Measurements from ENCODE around the gene L3MBTL1. TPM values are rescaled to one million over a fixed set of nuclear protein-coding genes. Genes with fewer than 3 reads are reported as not detected.

The L3MBTL1 gene
- total RNA-seq, 1 experiment from 2014 or later: 21.6 TPM

DNA sequence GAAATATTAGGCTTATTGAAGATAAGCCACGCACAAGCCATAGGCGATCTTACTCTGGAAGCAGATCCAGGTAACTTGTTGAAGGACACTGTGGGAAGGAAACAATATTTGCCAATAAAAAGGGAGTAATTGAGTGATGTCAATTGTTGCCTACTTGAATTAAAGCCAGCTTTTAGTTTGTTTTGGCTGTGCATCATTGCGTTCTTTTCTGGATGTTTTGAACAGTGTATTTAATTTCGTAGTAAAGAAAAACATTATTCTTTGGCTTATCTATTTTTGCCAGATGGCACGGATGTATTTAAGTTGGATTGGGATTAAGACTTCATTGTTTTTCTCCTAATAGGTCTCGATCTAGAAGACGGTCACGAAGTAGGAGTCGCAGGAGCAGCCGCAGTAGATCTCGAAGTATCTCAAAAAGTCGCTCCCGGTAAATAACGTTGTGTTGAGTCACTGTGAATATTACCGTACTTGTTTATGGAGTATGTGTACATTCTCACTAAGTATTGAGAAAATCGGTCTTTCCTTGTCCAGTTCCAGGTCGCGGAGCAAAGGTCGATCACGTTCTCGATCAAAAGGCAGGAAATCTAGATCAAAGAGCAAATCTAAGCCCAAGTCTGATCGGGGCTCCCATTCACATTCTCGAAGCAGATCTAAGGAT, 47.2 kb upstream of the L3MBTL1 start:
- Histone ChIP-seq H3K9ac (ENCODE audit: low read length) (no peak overlapping the region), H3K9me3 (ENCODE audit: control insufficient read depth in 1 of 2, insufficient read depth in 1 of 2, low read depth in 1 of 2, low read length in 2 of 2) (no peaks in the 10 kb centered on the region), H3K4me2 (ENCODE audit: low read length) (no peak overlapping the region), H3K9me2 (ENCODE audit: insufficient read depth) (no peaks in the 10 kb centered on the region), H3K36me3 (ENCODE audit: control insufficient read depth in 1 of 2, insufficient read depth in 2 of 2, low read length in 2 of 2) (peaks cover 54 to 56% of the 10 kb centered on the region in 2 experiments), H3K27me3 (ENCODE audit: insufficient read depth, low read length) (no peaks in the 10 kb centered on the region), H4K20me1 (ENCODE audit: insufficient read depth) (peaks cover 45% of the 10 kb centered on the region), H3K27ac (ENCODE audit: low read depth, low read length) (no peak overlapping the region), H3K4me3 (replicated peaks in 1 of 2; ENCODE audit: low read depth in 1 of 2, low read length in 2 of 2) (no peak overlapping the region), H3K79me2 (ENCODE audit: insufficient read depth, low read length) (peaks cover 74% of the 10 kb centered on the region), H3K4me1 (ENCODE audit: control insufficient read depth in 1 of 2, insufficient read depth in 2 of 2, low read length in 2 of 2) (peaks cover 5 to 15% of the 10 kb centered on the region in 2 experiments; a peak in 3 of 4 replicates), H2AFZ (ENCODE audit: low read depth, low read length, poor library complexity, severe bottlenecking) (no peak overlapping the region)
- ChIA-PET POLR2A (no interaction called here), RAD21 (ENCODE audit: low non-redundant PET in 1 of 2, low total read pairs in 2 of 2, uncharacterized antibody in 2 of 2, unreplicated experiment in 2 of 2) (no interaction called here), CTCF (no interaction called here)
- DNase-seq (ENCODE audit: low read depth, low spot score): no peak
- no peak for ATAC-seq
- TF ChIP-seq CEBPB (IDR thresholded peaks at IDR 0.05; ENCODE audit: low read depth): no peak
- no peak for TF ChIP-seq POLR2A (IDR thresholded peaks at IDR 0.05; ENCODE audit: borderline replicate concordance, extremely low read depth, insufficient read depth, insufficient read length)
- TF ChIP-seq, protein P1, sequence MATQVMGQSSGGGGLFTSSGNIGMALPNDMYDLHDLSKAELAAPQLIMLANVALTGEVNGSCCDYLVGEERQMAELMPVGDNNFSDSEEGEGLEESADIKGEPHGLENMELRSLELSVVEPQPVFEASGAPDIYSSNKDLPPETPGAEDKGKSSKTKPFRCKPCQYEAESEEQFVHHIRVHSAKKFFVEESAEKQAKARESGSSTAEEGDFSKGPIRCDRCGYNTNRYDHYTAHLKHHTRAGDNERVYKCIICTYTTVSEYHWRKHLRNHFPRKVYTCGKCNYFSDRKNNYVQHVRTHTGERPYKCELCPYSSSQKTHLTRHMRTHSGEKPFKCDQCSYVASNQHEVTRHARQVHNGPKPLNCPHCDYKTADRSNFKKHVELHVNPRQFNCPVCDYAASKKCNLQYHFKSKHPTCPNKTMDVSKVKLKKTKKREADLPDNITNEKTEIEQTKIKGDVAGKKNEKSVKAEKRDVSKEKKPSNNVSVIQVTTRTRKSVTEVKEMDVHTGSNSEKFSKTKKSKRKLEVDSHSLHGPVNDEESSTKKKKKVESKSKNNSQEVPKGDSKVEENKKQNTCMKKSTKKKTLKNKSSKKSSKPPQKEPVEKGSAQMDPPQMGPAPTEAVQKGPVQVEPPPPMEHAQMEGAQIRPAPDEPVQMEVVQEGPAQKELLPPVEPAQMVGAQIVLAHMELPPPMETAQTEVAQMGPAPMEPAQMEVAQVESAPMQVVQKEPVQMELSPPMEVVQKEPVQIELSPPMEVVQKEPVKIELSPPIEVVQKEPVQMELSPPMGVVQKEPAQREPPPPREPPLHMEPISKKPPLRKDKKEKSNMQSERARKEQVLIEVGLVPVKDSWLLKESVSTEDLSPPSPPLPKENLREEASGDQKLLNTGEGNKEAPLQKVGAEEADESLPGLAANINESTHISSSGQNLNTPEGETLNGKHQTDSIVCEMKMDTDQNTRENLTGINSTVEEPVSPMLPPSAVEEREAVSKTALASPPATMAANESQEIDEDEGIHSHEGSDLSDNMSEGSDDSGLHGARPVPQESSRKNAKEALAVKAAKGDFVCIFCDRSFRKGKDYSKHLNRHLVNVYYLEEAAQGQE (IDR thresholded peaks at IDR 0.05; ENCODE audit: low read depth): no peak
- TF ChIP-seq, protein P2, sequence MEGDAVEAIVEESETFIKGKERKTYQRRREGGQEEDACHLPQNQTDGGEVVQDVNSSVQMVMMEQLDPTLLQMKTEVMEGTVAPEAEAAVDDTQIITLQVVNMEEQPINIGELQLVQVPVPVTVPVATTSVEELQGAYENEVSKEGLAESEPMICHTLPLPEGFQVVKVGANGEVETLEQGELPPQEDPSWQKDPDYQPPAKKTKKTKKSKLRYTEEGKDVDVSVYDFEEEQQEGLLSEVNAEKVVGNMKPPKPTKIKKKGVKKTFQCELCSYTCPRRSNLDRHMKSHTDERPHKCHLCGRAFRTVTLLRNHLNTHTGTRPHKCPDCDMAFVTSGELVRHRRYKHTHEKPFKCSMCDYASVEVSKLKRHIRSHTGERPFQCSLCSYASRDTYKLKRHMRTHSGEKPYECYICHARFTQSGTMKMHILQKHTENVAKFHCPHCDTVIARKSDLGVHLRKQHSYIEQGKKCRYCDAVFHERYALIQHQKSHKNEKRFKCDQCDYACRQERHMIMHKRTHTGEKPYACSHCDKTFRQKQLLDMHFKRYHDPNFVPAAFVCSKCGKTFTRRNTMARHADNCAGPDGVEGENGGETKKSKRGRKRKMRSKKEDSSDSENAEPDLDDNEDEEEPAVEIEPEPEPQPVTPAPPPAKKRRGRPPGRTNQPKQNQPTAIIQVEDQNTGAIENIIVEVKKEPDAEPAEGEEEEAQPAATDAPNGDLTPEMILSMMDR (IDR thresholded peaks at IDR 0.05 in 2 of 3, conservative IDR thresholded peaks at IDR 0.05 in 1 of 3; ENCODE audit: borderline replicate concordance in 1 of 3, insufficient read depth in 1 of 3, low read depth in 2 of 3, low read length in 2 of 3): no peak
- TF ChIP-seq, protein P3, sequence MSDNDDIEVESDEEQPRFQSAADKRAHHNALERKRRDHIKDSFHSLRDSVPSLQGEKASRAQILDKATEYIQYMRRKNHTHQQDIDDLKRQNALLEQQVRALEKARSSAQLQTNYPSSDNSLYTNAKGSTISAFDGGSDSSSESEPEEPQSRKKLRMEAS (IDR thresholded peaks at IDR 0.05): no peak
- TF ChIP-seq FOSL1 (IDR thresholded peaks at IDR 0.05; ENCODE audit: low read depth): no peak
- TF ChIP-seq ZFX (IDR thresholded peaks at IDR 0.05): no peak
- TF ChIP-seq EGR1 (IDR thresholded peaks at IDR 0.05; ENCODE audit: low read depth): no peak
- no peak for TF ChIP-seq ELF1 (IDR thresholded peaks at IDR 0.05; ENCODE audit: borderline replicate concordance, low read depth)
- TF ChIP-seq SRF (IDR thresholded peaks at IDR 0.05; ENCODE audit: low read depth): no peak
- TF ChIP-seq EZH2 (IDR thresholded peaks at IDR 0.05): no peak
- no peak for TF ChIP-seq SP1 (IDR thresholded peaks at IDR 0.05; ENCODE audit: low read depth)
- TF ChIP-seq TCF7L2 (IDR thresholded peaks at IDR 0.05; ENCODE audit: borderline replicate concordance, extremely low read depth, insufficient read depth, insufficient read length): no peak
- TF ChIP-seq EZH2phosphoT487 (IDR thresholded peaks at IDR 0.05; ENCODE audit: borderline replicate concordance): no peak
- TF ChIP-seq ZNF274 (IDR thresholded peaks at IDR 0.05; ENCODE audit: low read depth, low read length): no peak
- no peak for TF ChIP-seq CBX3 (IDR thresholded peaks at IDR 0.05; ENCODE audit: low read depth)
- no peak for TF ChIP-seq SIN3A (IDR thresholded peaks at IDR 0.05; ENCODE audit: low read depth)
- intact Hi-C loops (cut with micrococcal nuclease): no loop called here
- no TSS peak for BruUV-seq (replicated peaks)

Data from HCT116 (cell line).